Measurements from ENCODE around the gene PTK6. TPM values are rescaled to one million over a fixed set of nuclear protein-coding genes. Genes with fewer than 3 reads are reported as not detected.

PTK6 gene
- total and polyA plus RNA-seq, 2 of the 13 experiments (the other 11 are each of a cell fraction or from before 2014, with no cell fraction given), result 0.08 TPM; not detected in 1

- TF ChIP-seq MAF1 (CRISPR knock-in tag; IDR thresholded peaks at IDR 0.05; ENCODE audit: borderline replicate concordance) (no peak), ZNF891 (CRISPR knock-in tag; IDR thresholded peaks at IDR 0.05) (no peak), SMAD1 (CRISPR knock-in tag; IDR thresholded peaks at IDR 0.05; ENCODE audit: borderline replicate concordance, low read depth) (no peak), THAP7 (CRISPR knock-in tag; IDR thresholded peaks at IDR 0.05) (no peak), ZNF550 (CRISPR knock-in tag; IDR thresholded peaks at IDR 0.05; ENCODE audit: borderline replicate concordance) (no peak), ZNF274 (CRISPR knock-in tag; IDR thresholded peaks at IDR 0.05) (0 out of 2 replicates have a peak, but pooled peaks have one; percentile 35), KLF12 (CRISPR knock-in tag; IDR thresholded peaks at IDR 0.05; ENCODE audit: borderline replicate concordance) (no peak), KMT2A (CRISPR knock-in tag; IDR thresholded peaks at IDR 0.05) (no peak), ARNT (IDR thresholded peaks at IDR 0.05) (no peak), ZNF382 (CRISPR knock-in tag; IDR thresholded peaks at IDR 0.05; ENCODE audit: borderline replicate concordance) (no peak), ZBTB10 (CRISPR knock-in tag; IDR thresholded peaks at IDR 0.05; ENCODE audit: borderline replicate concordance) (no peak), TARDBP (CRISPR knock-in tag; IDR thresholded peaks at IDR 0.05) (no peak), ETV6 (CRISPR knock-in tag; conservative IDR thresholded peaks at IDR 0.05) (no peak), DMAP1 (CRISPR knock-in tag; IDR thresholded peaks at IDR 0.05) (no peak), TERF1 (CRISPR knock-in tag; IDR thresholded peaks at IDR 0.05) (no peak), POLR2A (IDR thresholded peaks at IDR 0.05; ENCODE audit: insufficient read depth in 1 of 2, low read depth in 2 of 2, low read length in 2 of 2) (no peak), SALL2 (CRISPR knock-in tag; IDR thresholded peaks at IDR 0.05) (no peak), ZNF713 (CRISPR knock-in tag; IDR thresholded peaks at IDR 0.05) (no peak)
- TF ChIP-seq, protein P1, sequence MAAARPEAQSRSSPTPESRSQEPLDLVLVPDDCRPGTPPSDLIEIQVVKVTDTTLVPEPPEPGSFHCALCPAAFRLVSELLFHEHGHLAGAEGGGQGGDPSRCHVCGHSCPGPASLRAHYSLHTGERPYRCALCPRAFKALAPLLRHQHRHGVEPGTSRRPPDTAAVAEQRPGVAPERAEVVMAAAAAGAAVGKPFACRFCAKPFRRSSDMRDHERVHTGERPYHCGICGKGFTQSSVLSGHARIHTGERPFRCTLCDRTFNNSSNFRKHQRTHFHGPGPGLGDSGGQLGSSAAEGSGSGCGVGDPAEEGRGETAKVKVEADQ (CRISPR knock-in tag; IDR thresholded peaks at IDR 0.05; ENCODE audit: borderline replicate concordance), result no peak
- TF ChIP-seq, protein P2, sequence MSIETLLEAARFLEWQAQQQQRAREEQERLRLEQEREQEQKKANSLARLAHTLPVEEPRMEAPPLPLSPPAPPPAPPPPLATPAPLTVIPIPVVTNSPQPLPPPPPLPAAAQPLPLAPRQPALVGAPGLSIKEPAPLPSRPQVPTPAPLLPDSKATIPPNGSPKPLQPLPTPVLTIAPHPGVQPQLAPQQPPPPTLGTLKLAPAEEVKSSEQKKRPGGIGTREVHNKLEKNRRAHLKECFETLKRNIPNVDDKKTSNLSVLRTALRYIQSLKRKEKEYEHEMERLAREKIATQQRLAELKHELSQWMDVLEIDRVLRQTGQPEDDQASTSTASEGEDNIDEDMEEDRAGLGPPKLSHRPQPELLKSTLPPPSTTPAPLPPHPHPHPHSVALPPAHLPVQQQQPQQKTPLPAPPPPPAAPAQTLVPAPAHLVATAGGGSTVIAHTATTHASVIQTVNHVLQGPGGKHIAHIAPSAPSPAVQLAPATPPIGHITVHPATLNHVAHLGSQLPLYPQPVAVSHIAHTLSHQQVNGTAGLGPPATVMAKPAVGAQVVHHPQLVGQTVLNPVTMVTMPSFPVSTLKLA (IDR thresholded peaks at IDR 0.05), result no peak
- TF ChIP-seq, protein P3, sequence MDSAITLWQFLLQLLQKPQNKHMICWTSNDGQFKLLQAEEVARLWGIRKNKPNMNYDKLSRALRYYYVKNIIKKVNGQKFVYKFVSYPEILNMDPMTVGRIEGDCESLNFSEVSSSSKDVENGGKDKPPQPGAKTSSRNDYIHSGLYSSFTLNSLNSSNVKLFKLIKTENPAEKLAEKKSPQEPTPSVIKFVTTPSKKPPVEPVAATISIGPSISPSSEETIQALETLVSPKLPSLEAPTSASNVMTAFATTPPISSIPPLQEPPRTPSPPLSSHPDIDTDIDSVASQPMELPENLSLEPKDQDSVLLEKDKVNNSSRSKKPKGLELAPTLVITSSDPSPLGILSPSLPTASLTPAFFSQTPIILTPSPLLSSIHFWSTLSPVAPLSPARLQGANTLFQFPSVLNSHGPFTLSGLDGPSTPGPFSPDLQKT (CRISPR knock-in tag; IDR thresholded peaks at IDR 0.05; ENCODE audit: borderline replicate concordance), result no peak
- TF ChIP-seq, protein P4, sequence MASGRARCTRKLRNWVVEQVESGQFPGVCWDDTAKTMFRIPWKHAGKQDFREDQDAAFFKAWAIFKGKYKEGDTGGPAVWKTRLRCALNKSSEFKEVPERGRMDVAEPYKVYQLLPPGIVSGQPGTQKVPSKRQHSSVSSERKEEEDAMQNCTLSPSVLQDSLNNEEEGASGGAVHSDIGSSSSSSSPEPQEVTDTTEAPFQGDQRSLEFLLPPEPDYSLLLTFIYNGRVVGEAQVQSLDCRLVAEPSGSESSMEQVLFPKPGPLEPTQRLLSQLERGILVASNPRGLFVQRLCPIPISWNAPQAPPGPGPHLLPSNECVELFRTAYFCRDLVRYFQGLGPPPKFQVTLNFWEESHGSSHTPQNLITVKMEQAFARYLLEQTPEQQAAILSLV (CRISPR knock-in tag; IDR thresholded peaks at IDR 0.05; ENCODE audit: borderline replicate concordance), result no peak
These were observed 36.5 kb upstream of the PTK6 start (continued) for GRCh38 chr20:63573647-63574131.

Data from HepG2 (cell line).